Measurements from ENCODE around the gene CNTNAP5. TPM values are rescaled to one million over a fixed set of nuclear protein-coding genes. Genes with fewer than 3 reads are reported as not detected.

CNTNAP5 gene
- total and polyA plus RNA-seq, 2 of the 13 experiments (the other 11 are each of a cell fraction or from before 2014, with no cell fraction given), result not detected

- no peak for TF ChIP-seq ZBTB39 (CRISPR knock-in tag; IDR thresholded peaks at IDR 0.05)
- TF ChIP-seq DMAP1 (CRISPR knock-in tag; IDR thresholded peaks at IDR 0.05), result no peak
- no peak for TF ChIP-seq ZEB1 (IDR thresholded peaks at IDR 0.05; ENCODE audit: insufficient replicate concordance, low read depth)
Observed at GRCh38 chr2:124180635-124181034, 155.5 kb downstream of the CNTNAP5 start (continued).

GRCh38 chr2:124186801-124187200, 161.7 kb downstream of the CNTNAP5 start:
- no peak overlapping the region for H3K9ac ChIP-seq (ENCODE audit: insufficient read depth, low read depth, low read length)
- no peaks in the 10 kb centered on the region for H3K79me2 ChIP-seq (ENCODE audit: insufficient read depth, low read length)
- in situ Hi-C loops (cut with HindIII; ENCODE audit: extremely low pct_ligation_motif_present, low pct_unique_long_range_greater_than_20kb), result no loop called here
- H4K20me1 ChIP-seq (ENCODE audit: insufficient read depth, low read length), result no peaks in the 10 kb centered on the region
- intact Hi-C loops (cut with micrococcal nuclease; ENCODE audit: unreplicated experiment), result no loop called here
- H3K9me3 ChIP-seq (ENCODE audit: low read length), result no peaks in the 10 kb centered on the region
- FAIRE-seq (no peak), ATAC-seq (no peak), DNase-seq (ENCODE audit: low spot score) (no peak)
- H3K27me3 ChIP-seq (ENCODE audit: control insufficient read depth in 1 of 2, insufficient read depth in 2 of 2, low read length in 2 of 2), result no peaks in the 10 kb centered on the region
- ChIA-PET CTCF (ENCODE audit: low intra/inter-chr PET ratio, low total read pairs) (no interaction called here), POLR2A (no interaction called here)
- TF ChIP-seq SSRP1 (CRISPR knock-in tag; IDR thresholded peaks at IDR 0.05), result no peak
- TF ChIP-seq PRDM15 (CRISPR knock-in tag; IDR thresholded peaks at IDR 0.05), result no peak
- TF ChIP-seq SRY (CRISPR knock-in tag; IDR thresholded peaks at IDR 0.05), result no peak
- no peak for TF ChIP-seq KDM1A (CRISPR knock-in tag; IDR thresholded peaks at IDR 0.05)
- no peak for TF ChIP-seq ZNF605 (CRISPR knock-in tag; IDR thresholded peaks at IDR 0.05)
- TF ChIP-seq POLR2A (IDR thresholded peaks at IDR 0.05; ENCODE audit: insufficient read depth in 1 of 2, low read depth in 2 of 2, low read length in 2 of 2), result no peak
- TF ChIP-seq NR2F2 (IDR thresholded peaks at IDR 0.05; ENCODE audit: borderline replicate concordance, low read depth), result no peak
- H3K4me3 ChIP-seq (replicated peaks in 1 of 3; ENCODE audit: insufficient read depth in 1 of 3, low read depth in 2 of 3, low read length in 3 of 3), result no peak overlapping the region
- no peaks in the 10 kb centered on the region for H3K4me1 ChIP-seq (ENCODE audit: insufficient read depth, low read length)
- no peak overlapping the region for H2AFZ ChIP-seq (ENCODE audit: low read length)
- H3K4me2 ChIP-seq (ENCODE audit: low read depth, low read length), result no peak overlapping the region
- no peaks in the 10 kb centered on the region for H3K36me3 ChIP-seq (replicated peaks in 1 of 2; ENCODE audit: control insufficient read depth in 1 of 2, insufficient read depth in 2 of 2, low read length in 2 of 2)
- WGBS (ENCODE audit: low lambda C conversion rate), result 3% methylated on average over 1 of the region's 1 CpG
- BruUV-seq (replicated peaks), result no TSS peak
- no peak overlapping the region for H3K27ac ChIP-seq (ENCODE audit: extremely low read length, insufficient read depth, low read length)
